HG03520 (cell line): ENCODE data around the gene TMEM242.

ENCODE experiments used
- ATAC-seq: cut with Tn5 transposase; IDR thresholded peaks from one replicate; pipeline ENCODE4 v1.9.1; 2021; ENCODE audit warnings: mild to moderate bottlenecking, moderate library complexity; ENCODE audit not compliant: unreplicated experiment

The TMEM242 gene

GRCh38 chr6:157253699-157254098 is 69.6 kb downstream of the TMEM242 start:
- no peak for ATAC-seq

DNA sequence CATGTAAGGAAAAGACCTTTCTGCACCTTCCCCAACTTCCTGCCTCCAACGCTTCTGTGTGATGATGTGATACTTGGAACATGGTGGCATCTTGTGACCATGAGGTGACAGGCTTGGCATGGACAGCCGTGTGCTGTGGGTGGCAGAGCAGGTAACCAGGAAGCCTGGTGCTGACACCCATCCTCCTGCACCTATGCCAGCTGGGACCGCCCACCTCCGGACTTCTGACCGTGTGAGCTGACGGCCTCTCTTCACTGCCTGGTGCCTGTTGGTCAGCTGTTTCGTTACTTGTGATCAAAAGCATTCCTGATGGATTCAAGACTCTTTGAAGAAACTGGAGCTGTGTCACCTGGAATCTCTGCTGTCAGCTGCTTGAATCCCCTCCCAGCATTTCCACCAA is 70.3 kb downstream of the TMEM242 start:
- no peak for ATAC-seq

GRCh38 chr6:157251586-157252247 is 71.6 kb downstream of the TMEM242 start:
- no peak for ATAC-seq

DNA sequence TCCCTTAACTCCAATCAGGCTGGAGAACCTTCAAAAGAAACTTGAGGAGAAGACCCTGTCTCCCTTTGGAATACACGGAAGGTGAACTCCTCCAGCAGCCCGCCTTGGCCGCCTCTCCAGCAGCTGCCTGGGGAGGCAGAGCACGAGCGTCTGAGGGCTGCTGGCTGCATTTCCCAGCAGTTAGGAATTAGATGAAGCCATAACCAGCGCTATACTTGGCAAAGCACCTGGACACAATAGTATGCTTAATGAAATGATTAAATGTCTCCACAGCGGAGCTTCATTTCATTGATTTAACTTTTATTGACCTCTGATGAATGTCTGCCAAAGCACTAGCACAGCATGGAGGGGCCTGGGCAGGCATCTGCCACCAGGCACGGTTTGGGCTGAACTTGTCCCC is 73.5 kb downstream of the TMEM242 start:
- ATAC-seq: no peak

- ATAC-seq: no peak
These were observed 75.1 kb downstream of the TMEM242 start for GRCh38 chr6:157248264-157248663.

GRCh38 chr6:157246771-157247484 is 76.4 kb downstream of the TMEM242 start:
- no peak for ATAC-seq

DNA sequence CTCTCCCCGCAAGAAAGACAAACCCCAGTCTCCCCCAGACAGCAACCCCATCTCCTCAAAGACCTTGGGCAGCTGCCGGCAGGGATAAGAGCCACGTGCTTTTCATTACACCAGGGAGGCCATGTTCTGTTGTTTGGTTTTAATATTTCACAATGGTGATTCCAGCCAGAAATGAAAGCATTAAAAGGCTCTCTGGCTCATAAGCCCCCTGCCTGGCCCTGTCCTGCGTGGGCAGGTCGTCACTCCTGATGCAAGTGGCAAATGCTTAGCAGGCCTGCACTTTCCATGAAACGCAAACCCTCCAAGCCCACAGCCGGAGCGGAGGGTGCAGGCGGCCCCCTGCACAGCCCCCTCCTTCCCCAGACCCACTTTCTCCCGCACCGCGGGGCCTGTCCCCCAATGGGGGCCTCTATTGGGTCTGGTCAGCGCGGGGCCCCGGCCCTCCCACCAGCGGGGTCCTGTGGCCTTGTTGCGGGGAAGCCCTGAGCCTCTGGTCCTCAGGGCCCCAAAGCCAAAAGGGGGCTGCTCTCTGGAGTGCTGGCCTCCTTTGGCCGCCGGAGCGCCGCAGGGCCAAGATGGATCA is 77.2 kb downstream of the TMEM242 start:
- no peak for ATAC-seq

DNA sequence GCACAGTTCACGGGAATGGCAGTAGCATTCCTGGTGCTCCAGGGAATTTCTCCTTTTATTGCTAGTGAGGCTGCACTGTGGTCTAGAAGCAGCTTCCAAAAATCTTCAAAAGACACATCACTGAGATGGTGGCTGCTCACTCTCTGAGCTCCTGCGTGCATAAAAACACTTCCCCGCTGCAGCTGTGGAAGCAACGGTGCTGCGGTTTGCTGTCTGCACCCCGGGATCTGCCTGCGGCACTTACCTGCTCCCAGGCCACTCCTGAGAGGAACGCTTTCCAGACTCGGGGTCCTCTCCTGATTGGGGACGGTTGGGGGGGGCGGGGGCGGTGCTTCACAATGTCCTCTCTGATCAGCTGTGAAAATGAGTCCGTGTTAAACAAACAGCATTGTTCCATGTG is 77.9 kb downstream of the TMEM242 start:
- no peak for ATAC-seq

DNA sequence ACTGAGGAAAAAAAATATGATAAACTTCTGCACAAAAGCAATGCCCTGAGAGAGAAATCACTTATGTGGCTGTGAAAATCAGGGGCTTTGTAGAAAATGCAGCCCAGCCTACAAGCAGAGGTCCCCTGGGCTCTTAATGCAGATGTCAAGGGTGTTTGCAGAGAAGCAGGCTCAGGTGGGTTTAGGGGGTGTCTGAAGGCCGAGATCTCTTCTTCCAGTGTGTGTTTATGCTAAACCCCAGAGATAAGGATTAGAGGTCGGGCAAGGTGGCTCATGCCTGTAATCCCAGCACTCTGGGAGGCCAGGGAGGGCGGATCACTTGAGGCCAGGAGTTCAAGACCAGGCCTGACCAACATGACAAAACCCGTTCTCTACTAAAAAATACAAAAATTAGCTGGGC is 78.5 kb downstream of the TMEM242 start:
- no peak for ATAC-seq

- no peak for ATAC-seq
These were observed 79.1 kb downstream of the TMEM242 start for GRCh38 chr6:157244175-157244574.

DNA sequence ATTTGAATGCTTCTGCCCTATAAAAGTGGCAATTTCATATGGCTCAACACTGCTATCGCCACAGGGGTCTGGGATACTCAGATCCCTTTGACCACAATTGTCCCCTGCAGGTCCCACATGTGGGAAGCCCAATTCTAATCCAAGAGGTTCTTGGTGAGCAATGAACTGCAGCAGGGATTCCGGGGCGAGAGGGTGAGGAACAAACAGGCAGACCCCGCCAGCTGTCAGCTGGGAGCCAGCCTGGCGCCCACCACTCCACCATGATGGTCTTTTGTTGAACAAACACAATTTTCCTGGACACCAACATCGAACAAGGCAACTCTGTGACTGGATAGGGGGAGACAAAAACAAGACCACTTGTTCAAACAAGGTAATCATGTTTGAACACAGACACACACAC is 80.5 kb downstream of the TMEM242 start:
- no peak for ATAC-seq

GRCh38 chr6:157240960-157241311 is 82.4 kb downstream of the TMEM242 start:
- ATAC-seq: no peak

DNA sequence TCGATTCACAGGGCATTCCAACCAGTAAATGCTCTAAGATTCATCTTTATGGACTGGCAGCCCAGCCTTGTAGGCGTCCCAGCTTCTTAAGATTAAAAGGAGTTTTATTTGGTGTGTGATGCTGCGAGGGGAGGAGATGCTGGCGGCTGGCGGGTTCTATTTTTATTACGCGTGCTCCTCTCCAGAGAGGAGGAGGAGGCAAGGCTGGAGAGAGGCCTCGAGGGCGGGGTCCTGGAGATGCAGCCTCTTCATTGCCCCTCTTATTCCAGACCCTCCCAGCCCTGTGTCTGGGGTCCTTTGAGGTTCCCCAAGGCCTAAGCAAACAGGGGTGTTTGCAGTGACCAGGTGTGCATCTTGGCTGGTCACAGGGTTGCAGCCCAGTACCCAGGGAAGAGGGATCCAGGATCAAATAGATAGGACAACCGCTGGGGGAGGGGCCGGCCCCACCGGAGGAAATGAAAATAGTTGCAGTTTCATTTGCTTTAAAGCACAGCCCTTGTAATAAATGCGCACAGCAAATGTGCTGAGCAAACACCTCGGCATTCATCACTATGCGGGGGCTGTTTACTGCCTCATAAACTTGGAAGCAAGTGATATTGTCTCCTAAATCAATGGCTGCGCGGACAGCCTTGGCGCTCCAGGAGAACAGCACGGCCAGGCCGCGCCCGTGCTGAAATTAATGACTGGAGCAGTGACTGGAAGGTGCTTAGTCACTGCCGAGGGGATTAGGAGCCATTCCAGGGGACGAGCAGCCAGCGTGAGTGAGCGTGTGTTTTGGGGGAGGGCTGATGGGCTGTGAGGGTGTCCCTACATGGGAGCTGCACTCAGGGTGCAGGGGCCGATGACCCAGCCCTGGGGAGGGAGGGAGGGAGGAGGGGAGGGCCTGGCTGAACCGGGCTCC is 83.0 kb downstream of the TMEM242 start:
- ATAC-seq: no peak

DNA sequence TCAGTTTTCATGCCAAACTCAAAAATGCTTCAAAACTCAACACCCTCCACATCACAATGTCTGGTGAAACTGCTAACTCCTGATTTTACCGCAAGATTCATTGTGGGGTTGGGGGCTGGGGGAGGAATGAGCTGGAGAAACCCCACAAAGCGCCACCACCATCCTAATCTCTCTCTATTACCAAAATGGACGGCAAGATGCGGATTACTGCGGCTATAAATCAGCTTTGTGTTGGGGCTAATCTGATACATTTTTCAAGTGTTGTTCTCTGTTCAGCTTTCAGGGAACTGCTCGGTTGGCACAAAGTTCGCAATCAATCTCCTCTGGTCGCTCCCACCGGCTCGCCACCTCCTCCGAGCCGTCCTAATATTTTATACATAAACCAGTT is 83.7 kb downstream of the TMEM242 start:
- ATAC-seq: no peak
